ENCODE data around the gene STKLD1. TPM values are rescaled to one million over a fixed set of nuclear protein-coding genes. Genes with fewer than 3 reads are reported as not detected.

The STKLD1 gene
- polyA plus RNA-seq, 2 of the 4 experiments (the other 2 are of a cell fraction), result 1.1 to 1.2 TPM

GRCh38 chr9:133389025-133389557 is 12.9 kb downstream of the STKLD1 start:
- ATAC-seq, result no peak
- no peak overlapping the region for H3K4me3 ChIP-seq
- no peaks in the 10 kb centered on the region for H3K4me1 ChIP-seq
- TF ChIP-seq FOSL2 (IDR thresholded peaks at IDR 0.05) (no peak), FOSL2 (CRISPR knock-in tag; IDR thresholded peaks at IDR 0.05) (no peak), HOXA7 (CRISPR knock-in tag; IDR thresholded peaks at IDR 0.05) (no peak), CBX2 (IDR thresholded peaks at IDR 0.05; ENCODE audit: borderline replicate concordance, low read depth) (no peak), EHF (CRISPR knock-in tag; IDR thresholded peaks at IDR 0.05) (no peak), RFX5 (IDR thresholded peaks at IDR 0.05) (no peak), REST (IDR thresholded peaks at IDR 0.05) (no peak), CHD4 (IDR thresholded peaks at IDR 0.05; ENCODE audit: borderline replicate concordance) (no peak), HDAC2 (IDR thresholded peaks at IDR 0.05) (no peak), BHLHE40 (IDR thresholded peaks at IDR 0.05; ENCODE audit: low read depth, low read length) (no peak)
- TF ChIP-seq, protein P1, sequence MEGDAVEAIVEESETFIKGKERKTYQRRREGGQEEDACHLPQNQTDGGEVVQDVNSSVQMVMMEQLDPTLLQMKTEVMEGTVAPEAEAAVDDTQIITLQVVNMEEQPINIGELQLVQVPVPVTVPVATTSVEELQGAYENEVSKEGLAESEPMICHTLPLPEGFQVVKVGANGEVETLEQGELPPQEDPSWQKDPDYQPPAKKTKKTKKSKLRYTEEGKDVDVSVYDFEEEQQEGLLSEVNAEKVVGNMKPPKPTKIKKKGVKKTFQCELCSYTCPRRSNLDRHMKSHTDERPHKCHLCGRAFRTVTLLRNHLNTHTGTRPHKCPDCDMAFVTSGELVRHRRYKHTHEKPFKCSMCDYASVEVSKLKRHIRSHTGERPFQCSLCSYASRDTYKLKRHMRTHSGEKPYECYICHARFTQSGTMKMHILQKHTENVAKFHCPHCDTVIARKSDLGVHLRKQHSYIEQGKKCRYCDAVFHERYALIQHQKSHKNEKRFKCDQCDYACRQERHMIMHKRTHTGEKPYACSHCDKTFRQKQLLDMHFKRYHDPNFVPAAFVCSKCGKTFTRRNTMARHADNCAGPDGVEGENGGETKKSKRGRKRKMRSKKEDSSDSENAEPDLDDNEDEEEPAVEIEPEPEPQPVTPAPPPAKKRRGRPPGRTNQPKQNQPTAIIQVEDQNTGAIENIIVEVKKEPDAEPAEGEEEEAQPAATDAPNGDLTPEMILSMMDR (IDR thresholded peaks at IDR 0.05), result no peak
- TF ChIP-seq, protein P2, sequence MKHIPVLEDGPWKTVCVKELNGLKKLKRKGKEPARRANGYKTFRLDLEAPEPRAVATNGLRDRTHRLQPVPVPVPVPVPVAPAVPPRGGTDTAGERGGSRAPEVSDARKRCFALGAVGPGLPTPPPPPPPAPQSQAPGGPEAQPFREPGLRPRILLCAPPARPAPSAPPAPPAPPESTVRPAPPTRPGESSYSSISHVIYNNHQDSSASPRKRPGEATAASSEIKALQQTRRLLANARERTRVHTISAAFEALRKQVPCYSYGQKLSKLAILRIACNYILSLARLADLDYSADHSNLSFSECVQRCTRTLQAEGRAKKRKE (CRISPR knock-in tag; IDR thresholded peaks at IDR 0.05; ENCODE audit: low read depth), result no peak
- TF ChIP-seq, protein P3, sequence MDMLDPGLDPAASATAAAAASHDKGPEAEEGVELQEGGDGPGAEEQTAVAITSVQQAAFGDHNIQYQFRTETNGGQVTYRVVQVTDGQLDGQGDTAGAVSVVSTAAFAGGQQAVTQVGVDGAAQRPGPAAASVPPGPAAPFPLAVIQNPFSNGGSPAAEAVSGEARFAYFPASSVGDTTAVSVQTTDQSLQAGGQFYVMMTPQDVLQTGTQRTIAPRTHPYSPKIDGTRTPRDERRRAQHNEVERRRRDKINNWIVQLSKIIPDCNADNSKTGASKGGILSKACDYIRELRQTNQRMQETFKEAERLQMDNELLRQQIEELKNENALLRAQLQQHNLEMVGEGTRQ (IDR thresholded peaks at IDR 0.05), result no peak
- WGBS (ENCODE audit: missing lambda C conversion rate), result 96% methylated on average over 8 of the region's 12 CpGs
- H3K4me2 ChIP-seq, result no peak overlapping the region
- ChIA-PET POLR2A (interaction anchor here (1.0 kb wide), 1 partner anchor 70 kb away, joined by 4 read pairs; the partner anchor contains the start of gene CACFD1), CTCF (interaction anchor here (1.0 to 1.2 kb wide), 3 partner anchors 12 to 241 kb away, joined by 3 to 4 read pairs (median 4); partner anchors contain the start of gene STKLD1)
- no peak for DNase-seq (ENCODE audit: low read depth in 1 of 2, low spot score in 1 of 2)
- H3K27ac ChIP-seq, result no peak overlapping the region
- no peaks in the 10 kb centered on the region for H3K9me3 ChIP-seq
- FAIRE-seq, result no peak

DNA sequence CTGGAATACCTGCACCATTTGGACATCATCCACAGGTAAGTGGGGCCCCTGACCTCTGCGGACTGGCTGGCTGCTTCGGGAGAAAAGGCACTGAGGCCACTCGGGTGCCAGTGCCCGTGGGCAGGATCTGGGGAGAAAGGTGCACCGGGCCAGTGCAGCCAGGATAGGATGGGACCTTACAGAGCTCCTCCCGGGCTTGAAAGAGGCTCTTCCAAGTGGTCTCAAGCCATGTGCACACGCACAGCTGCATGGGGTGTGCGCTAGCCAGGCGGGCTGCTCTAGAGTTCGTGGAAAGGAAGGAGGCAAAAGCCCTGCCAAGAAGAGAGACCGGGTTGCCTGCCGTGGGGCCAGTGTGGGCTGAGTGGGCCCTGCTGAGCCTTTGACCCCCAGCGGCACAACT is 13.4 kb downstream of the STKLD1 start:
- 87% methylated on average over 7 of the region's 13 CpGs for WGBS (ENCODE audit: missing lambda C conversion rate)
- H3K4me2 ChIP-seq, result no peak overlapping the region
- no peak for DNase-seq (ENCODE audit: low read depth in 1 of 2, low spot score in 1 of 2)
- no peaks in the 10 kb centered on the region for H3K9me3 ChIP-seq
- no peak for FAIRE-seq
- CTCF ChIA-PET, result interaction anchor here (1.2 kb wide), 1 partner anchor 242 kb away, joined by 4 read pairs; no protein-coding TSS in a partner anchor
- H3K4me1 ChIP-seq, result no peaks in the 10 kb centered on the region
- no peak overlapping the region for H3K4me3 ChIP-seq
- ATAC-seq, result no peak
- no peak overlapping the region for H3K27ac ChIP-seq
- POLR2A ChIA-PET, result interaction anchor here (1.0 kb wide), 1 partner anchor 70 kb away, joined by 4 read pairs; the partner anchor contains the start of gene CACFD1
- TF ChIP-seq, protein P4, sequence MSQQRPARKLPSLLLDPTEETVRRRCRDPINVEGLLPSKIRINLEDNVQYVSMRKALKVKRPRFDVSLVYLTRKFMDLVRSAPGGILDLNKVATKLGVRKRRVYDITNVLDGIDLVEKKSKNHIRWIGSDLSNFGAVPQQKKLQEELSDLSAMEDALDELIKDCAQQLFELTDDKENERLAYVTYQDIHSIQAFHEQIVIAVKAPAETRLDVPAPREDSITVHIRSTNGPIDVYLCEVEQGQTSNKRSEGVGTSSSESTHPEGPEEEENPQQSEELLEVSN (IDR thresholded peaks at IDR 0.05; ENCODE audit: borderline replicate concordance, low read depth), result no peak
- TF ChIP-seq KDM1A (IDR thresholded peaks at IDR 0.05; ENCODE audit: low read depth) (no peak), SMC3 (IDR thresholded peaks at IDR 0.05) (no peak), RCOR1 (IDR thresholded peaks at IDR 0.05; ENCODE audit: low read depth, low read length) (no peak), ELK1 (IDR thresholded peaks at IDR 0.05; ENCODE audit: low read depth, low read length) (no peak), RARB (CRISPR knock-in tag; IDR thresholded peaks at IDR 0.05) (no peak), FOXS1 (CRISPR knock-in tag; IDR thresholded peaks at IDR 0.05) (no peak), TP53 (CRISPR knock-in tag; IDR thresholded peaks at IDR 0.05) (no peak), ZSCAN20 (CRISPR knock-in tag; IDR thresholded peaks at IDR 0.05) (no peak), HDAC2 (IDR thresholded peaks at IDR 0.05) (no peak), EP300 (IDR thresholded peaks at IDR 0.05) (no peak), CBX2 (IDR thresholded peaks at IDR 0.05; ENCODE audit: borderline replicate concordance, low read depth) (no peak), NFE2L2 (conservative IDR thresholded peaks at IDR 0.05; ENCODE audit: low read length) (no peak)
- TF ChIP-seq, protein P3 (IDR thresholded peaks at IDR 0.05), result no peak
- TF ChIP-seq, protein P5, sequence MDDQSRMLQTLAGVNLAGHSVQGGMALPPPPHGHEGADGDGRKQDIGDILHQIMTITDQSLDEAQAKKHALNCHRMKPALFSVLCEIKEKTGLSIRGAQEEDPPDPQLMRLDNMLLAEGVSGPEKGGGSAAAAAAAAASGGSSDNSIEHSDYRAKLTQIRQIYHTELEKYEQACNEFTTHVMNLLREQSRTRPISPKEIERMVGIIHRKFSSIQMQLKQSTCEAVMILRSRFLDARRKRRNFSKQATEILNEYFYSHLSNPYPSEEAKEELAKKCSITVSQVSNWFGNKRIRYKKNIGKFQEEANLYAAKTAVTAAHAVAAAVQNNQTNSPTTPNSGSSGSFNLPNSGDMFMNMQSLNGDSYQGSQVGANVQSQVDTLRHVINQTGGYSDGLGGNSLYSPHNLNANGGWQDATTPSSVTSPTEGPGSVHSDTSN (IDR thresholded peaks at IDR 0.05), result no peak

Data from A549 (cell line).